HG03108 (cell line): ENCODE measurements around the gene ESR1.

Source experiments
- ATAC-seq: cut with Tn5 transposase; IDR thresholded peaks from one replicate; pipeline ENCODE4 v1.9.1; 2021; ENCODE audit warnings: moderate library complexity; ENCODE audit not compliant: unreplicated experiment

The ESR1 gene

DNA sequence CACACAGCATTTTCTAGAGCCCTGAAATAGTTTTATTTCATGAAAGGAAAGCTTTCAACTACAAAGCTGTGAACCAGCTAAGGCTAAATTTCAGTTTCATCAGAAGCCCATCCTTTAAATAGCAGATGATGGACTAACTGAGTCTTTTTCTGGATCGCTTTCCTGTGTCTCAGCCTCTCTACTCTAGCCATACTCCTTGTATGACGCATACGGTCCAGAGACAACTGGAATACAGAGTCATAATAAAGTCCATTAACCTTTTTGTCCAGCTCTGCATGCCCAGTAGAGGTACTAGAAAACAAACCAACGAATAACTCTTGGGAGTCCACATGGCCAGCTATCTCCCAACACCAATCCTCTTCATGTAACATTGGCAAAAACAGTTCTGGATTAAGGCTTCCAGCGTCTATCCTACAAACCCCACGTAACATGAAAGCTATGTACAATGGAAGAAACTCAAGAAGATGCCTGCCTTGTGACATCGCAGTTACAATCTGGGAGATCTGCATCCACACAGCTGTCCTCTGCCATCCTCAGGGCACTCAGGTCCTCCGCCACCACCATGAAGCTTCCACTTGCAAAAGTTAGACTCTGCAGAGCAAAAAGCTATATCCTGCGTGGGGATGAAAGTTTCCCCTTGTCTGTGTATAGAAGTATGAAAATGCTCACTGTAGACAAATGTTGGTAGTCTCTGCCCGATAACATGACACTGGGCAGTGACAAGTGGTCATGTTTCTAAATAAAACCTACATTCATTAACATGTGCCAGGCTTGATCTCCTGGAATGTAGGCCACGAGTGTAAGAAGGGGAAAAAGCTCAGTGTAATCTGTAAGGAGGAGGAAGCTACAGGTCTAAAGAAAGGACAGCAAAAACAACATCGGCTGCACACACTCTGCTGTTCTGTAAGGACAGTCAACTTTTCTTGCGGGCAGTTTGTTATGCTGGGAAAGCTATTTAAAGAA lies 360.4 kb downstream of the ESR1 start:
- no peak for ATAC-seq

DNA sequence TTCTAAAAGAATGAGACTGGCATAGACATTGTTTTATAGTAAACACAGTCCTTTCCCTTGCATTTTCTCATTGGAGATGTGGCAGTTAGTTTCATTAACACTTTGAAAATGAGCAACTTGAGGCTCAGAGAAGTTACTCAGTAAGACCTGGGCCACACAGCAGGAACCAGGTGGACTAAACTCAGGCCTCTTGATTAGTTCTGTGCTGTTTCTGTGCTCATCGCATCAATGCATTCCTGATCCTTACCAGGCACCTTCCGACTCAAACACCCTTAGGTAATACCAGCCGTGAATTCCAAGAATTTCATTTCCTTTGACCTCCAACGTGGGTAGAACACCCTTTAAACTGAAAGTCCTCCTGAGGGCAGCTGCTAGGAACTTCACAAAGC lies 362.8 kb downstream of the ESR1 start:
- no peak for ATAC-seq

DNA sequence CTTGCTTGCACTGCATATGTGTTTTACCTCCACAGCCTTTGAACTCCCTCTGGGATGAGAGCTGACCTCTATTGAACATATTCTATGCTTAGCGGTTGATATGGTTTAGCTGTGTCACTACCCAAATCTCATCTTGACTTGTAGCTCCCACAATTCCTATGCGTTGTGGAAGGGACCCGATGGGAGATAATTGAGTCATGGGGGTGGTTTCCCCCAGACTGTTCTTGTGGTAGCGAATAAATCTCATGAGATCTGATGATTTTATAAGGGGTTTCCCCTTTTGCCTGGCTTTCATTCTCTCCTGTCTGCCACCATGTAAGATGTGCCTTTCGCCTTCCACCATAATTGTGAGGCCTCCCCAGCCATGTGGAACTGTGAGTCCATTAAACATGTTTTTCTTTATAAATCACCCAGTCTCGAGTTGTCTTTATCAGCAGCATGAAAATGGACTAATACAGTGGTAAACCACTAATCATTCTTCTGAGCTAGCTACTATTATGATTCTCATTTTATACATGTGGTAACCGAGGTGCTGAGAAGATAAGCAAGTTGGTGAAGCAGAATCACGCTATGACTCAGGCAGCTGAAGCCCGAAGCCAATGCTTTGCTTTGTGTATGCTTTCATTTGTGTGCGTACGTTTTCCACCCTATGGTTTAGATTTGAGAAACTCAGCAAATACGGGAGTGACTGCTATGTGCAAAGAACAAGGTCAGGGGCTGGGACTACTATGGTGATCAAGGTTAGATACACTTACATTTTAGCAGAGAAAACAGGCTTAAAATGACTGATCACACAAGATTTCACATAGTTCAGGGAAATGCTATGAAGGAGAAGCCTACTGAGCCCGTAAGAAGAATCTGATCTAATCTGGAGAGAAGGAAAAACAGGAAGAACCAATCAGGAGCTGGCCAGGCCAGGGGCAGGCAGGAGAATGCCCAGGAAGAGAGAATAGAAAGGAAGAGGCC lies 363.5 kb downstream of the ESR1 start:
- ATAC-seq, result peak; percentile 96

DNA sequence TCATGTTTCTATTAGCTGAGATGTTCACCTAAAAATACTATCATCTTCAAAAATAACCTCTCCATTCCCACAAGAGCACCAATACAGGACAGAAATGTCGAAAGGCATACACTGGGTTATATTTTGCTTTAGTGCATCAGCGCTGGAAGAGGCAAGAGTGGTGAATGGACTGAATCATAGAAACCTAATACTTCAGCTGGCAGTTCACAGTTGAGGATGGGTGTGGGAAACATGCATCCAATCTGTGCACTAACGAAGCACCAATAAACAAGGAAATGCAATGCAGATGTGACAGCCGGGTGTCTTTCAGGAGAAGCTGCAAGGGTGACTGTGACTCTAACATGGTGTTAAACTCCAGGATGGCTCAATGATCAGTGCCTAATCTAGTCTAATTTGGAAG lies 365.8 kb downstream of the ESR1 start:
- no peak for ATAC-seq

DNA sequence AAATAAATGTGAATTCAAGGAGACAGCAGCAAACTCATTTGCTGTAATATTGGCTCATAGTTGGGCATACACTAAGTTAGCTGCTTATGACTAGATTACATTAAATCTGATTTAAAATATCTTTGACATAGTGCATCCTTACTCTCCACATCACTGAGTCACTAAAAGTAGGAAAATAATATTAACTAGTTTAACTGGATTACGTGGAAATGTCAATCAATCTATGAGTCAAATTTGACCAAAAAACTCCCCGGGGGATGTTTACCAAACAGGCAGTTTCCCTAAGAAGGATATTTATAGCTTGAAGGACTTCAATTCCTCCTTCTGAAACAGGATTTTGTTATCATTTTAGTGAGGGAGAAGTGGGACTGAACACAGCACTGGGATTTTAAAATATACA lies 366.5 kb downstream of the ESR1 start:
- no peak for ATAC-seq

DNA sequence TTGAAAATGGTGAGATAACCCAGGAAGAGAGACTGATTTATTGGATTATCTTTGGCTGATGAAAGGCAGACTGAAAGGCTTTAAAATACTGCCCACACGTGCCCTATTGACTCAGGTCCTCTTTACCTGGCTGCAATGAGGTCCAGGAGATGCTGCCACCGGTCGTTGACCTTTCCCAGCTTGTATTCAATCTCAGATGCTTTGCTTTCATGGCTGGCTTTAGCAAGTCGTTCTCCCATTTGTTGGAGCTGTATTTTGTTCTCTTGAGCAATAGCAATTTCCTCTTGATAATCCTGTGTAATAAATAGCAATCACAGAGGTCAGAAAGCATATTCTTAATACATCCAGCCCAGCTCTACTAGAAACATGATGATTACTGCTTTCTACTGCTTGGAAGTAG lies 368.8 kb downstream of the ESR1 start:
- ATAC-seq, result no peak
